Keratinocyte (primary cell): ENCODE results near the gene CZIB. TPM values are rescaled to one million over a fixed set of nuclear protein-coding genes. Genes with fewer than 3 reads are reported as not detected.

Experiments used
- DNase-seq: peaks from one replicate; pipeline ENCODE4 v3.0.0-alpha.2; 2011; ENCODE audit warnings: low read depth, missing footprints, low spot score
- FAIRE-seq: peaks from 2 replicates; lab custom pipeline; 2011; peaks lifted over from hg19 to GRCh38; lab: Jason Lieb, UNC
- H2AFZ ChIP-seq: 2 replicates; pipeline ENCODE4 v1.6.0; 2012; ENCODE audit warnings: low read length, control low read depth, inconsistent platforms; ENCODE audit not compliant: control insufficient read depth
- H3K27ac ChIP-seq: 2 replicates; pipeline ENCODE4 v1.5.1; 2011; ENCODE audit warnings: low read length; ENCODE audit not compliant: control insufficient read depth, insufficient read depth
- H3K27me3 ChIP-seq: 3 replicates; pipeline ENCODE4 v1.6.0; 2011; ENCODE audit warnings: low read length; ENCODE audit not compliant: control insufficient read depth, insufficient read depth; ENCODE audit errors: extremely low read depth
- H3K36me3 ChIP-seq, 2 experiments: 2 replicates in 1 of 2; 3 replicates in 1 of 2; pipeline ENCODE4 v1.5.1; 2011; ENCODE audit warnings: low read length in 2 of 2, mild to moderate bottlenecking in 1 of 2; ENCODE audit not compliant: control insufficient read depth in 2 of 2, insufficient read depth in 2 of 2; ENCODE audit errors: extremely low read depth in 1 of 2
- H3K4me1 ChIP-seq: 3 replicates; pipeline ENCODE4 v1.5.1; 2011; ENCODE audit warnings: low read length; ENCODE audit not compliant: control insufficient read depth, insufficient read depth; ENCODE audit errors: extremely low read depth
- H3K4me2 ChIP-seq: 3 replicates; pipeline ENCODE4 v1.6.0; 2011; ENCODE audit warnings: low read depth, low read length; ENCODE audit not compliant: control insufficient read depth, insufficient read depth; ENCODE audit errors: extremely low read depth
- H3K4me3 ChIP-seq, 3 experiments: fragments of 200-600 bp in 1 of 3; sonication (generic) in 1 of 3; 2 replicates in 2 of 3; 3 replicates in 1 of 3; pipeline ENCODE4 v1.5.1; 2011 to 2016; ENCODE audit warnings: low read length in 3 of 3, mild to moderate bottlenecking in 3 of 3, control low read depth in 2 of 3, inconsistent platforms in 1 of 3, low read depth in 1 of 3, mixed read lengths in 1 of 3, mixed run types in 1 of 3, moderate library complexity in 1 of 3; ENCODE audit not compliant: control insufficient read depth in 2 of 3, insufficient read depth in 2 of 3; ENCODE audit errors: extremely low read depth in 1 of 3
- H3K79me2 ChIP-seq: 2 replicates; pipeline ENCODE4 v1.6.0; 2012; ENCODE audit warnings: low read length; ENCODE audit not compliant: control insufficient read depth, insufficient read depth
- H3K9ac ChIP-seq: 3 replicates; pipeline ENCODE4 v1.6.0; 2011; ENCODE audit warnings: low read length; ENCODE audit not compliant: control insufficient read depth, insufficient read depth; ENCODE audit errors: extremely low read depth
- H3K9me1 ChIP-seq: 3 replicates; pipeline ENCODE4 v1.6.0; 2011; ENCODE audit warnings: low read length; ENCODE audit not compliant: control insufficient read depth, insufficient read depth; ENCODE audit errors: extremely low read depth
- H3K9me3 ChIP-seq: 2 replicates; pipeline ENCODE4 v1.5.1; 2012; ENCODE audit warnings: low read depth, low read length; ENCODE audit not compliant: control insufficient read depth
- H4K20me1 ChIP-seq: 3 replicates; pipeline ENCODE4 v1.6.0; 2011; ENCODE audit warnings: low read length; ENCODE audit not compliant: control insufficient read depth, insufficient read depth; ENCODE audit errors: extremely low read depth
- EZH2 ChIP-seq: IDR thresholded peaks from one replicate; pipeline ENCODE4 v1.6.1; 2012; ENCODE audit warnings: inconsistent platforms, mild to moderate bottlenecking, low read length, moderate library complexity
- dilution Hi-C: fragments of 300-500 bp; cut with MboI; formaldehyde crosslinking; loops from one replicate; pipeline ENCODE4 v1.7.0; 2020; ENCODE audit warnings: low sequenced_read_pairs; ENCODE audit not compliant: extremely low pct_ligation_motif_present
- polyA plus RNA-seq, 5 experiments: library from polyadenylated mRNA; depleted of rRNA in 3 of 5; stranded (reverse) in 3 of 5; stranded (forward) in 1 of 5; unstranded in 1 of 5; fragments of >200 nt; gene quantifications; 1 replicate in 1 of 5; 2 replicates in 3 of 5; 3 replicates in 1 of 5; pipeline versions ENCODE4 v1.2.1 to v1.2.3, GENCODE V29; 2011 to 2012; ENCODE audit warnings: missing spikeins in 2 of 5, low read depth in 1 of 5, low replicate concordance in 1 of 5
- TF ChIP-seq, protein P1 (sequence below), 3 experiments: IDR thresholded peaks in 1 of 3; conservative IDR thresholded peaks in 1 of 3; optimal IDR thresholded peaks in 1 of 3; 2 replicates in 2 of 3; 3 replicates in 1 of 3; pipeline versions ENCODE3 to v1.5.1; 2011; ENCODE audit warnings: low read length in 3 of 3, mild to moderate bottlenecking in 3 of 3, moderate library complexity in 2 of 3, control low read depth in 1 of 3, inconsistent platforms in 1 of 3; ENCODE audit not compliant: insufficient read depth in 2 of 3; ENCODE audit errors: extremely low read depth in 1 of 3

The CZIB gene
- polyA plus RNA-seq, 1 donor (not counting 4 experiments of a cell fraction or from before 2014, with no cell fraction given): 52.6 TPM

DNA sequence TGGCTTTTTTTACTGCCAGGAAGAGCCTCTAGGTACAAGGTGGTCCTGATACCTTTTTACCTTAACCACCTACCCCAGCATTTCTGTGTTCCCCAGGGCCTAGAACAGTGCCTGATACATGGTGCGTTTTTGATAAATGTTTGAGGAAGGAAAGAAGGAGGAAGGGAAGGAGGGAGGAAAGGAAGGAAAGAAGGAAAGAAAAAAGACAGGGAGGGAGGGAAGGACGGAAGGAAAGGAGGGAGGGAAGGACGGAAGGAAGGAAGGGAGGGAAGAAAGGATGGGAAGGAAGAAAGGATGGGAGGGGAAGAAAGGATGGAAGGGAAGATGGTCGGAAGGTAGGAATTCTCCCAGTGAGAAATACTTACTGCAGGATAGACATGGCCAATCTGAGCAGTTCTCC is 29.9 kb upstream of the CZIB start:
- Histone ChIP-seq H3K27me3 (no peaks in the 10 kb centered on the region), H3K9me3 (no peaks in the 10 kb centered on the region), H3K27ac (no peak overlapping the region), H3K4me2 (no peak overlapping the region), H3K4me1 (no peaks in the 10 kb centered on the region), H3K79me2 (no peaks in the 10 kb centered on the region), H3K36me3 (peaks cover 10 to 29% of the 10 kb centered on the region in 2 experiments), H2AFZ (no peak overlapping the region), H4K20me1 (no peaks in the 10 kb centered on the region), H3K4me3 (no peak overlapping the region), H3K9ac (no peak overlapping the region), H3K9me1 (no peaks in the 10 kb centered on the region)
- no peak for DNase-seq
- FAIRE-seq: no peak
- dilution Hi-C loops: no loop called here
- TF ChIP-seq EZH2: no peak
- TF ChIP-seq, protein P1, sequence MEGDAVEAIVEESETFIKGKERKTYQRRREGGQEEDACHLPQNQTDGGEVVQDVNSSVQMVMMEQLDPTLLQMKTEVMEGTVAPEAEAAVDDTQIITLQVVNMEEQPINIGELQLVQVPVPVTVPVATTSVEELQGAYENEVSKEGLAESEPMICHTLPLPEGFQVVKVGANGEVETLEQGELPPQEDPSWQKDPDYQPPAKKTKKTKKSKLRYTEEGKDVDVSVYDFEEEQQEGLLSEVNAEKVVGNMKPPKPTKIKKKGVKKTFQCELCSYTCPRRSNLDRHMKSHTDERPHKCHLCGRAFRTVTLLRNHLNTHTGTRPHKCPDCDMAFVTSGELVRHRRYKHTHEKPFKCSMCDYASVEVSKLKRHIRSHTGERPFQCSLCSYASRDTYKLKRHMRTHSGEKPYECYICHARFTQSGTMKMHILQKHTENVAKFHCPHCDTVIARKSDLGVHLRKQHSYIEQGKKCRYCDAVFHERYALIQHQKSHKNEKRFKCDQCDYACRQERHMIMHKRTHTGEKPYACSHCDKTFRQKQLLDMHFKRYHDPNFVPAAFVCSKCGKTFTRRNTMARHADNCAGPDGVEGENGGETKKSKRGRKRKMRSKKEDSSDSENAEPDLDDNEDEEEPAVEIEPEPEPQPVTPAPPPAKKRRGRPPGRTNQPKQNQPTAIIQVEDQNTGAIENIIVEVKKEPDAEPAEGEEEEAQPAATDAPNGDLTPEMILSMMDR (optimal IDR thresholded peaks at IDR 0.05 in 1 of 3, IDR thresholded peaks at IDR 0.05 in 1 of 3, conservative IDR thresholded peaks at IDR 0.05 in 1 of 3; ENCODE audit: extremely low read depth in 1 of 3, insufficient read depth in 2 of 3, low read length in 3 of 3): no peak

DNA sequence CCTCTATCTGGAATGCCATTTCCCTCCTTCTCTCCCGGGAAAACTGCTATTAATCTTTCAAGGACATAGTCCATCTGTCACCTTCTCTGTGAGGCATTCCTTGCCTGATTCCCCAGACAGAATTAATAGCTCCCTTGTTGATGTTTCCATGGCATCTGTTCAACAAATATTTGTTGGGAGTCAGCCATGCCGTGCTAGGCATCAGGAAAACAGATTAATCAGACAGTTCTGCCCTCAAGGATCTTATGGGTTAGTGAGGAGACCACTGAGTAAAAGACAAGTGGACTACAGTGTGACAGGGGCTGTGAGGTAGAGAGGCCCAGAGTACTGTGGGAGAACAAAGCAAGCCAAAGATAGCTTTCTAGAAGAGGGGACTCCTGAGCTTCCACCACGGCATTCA is 29.3 kb upstream of the CZIB start:
- Histone ChIP-seq H3K9me1 (no peaks in the 10 kb centered on the region), H2AFZ (no peak overlapping the region)

More for the DNA sequence above, 29.3 kb upstream of the CZIB start:
- Histone ChIP-seq H3K4me1 (no peaks in the 10 kb centered on the region), H4K20me1 (no peaks in the 10 kb centered on the region), H3K9me3 (no peaks in the 10 kb centered on the region), H3K36me3 (peaks cover 10 to 26% of the 10 kb centered on the region in 2 experiments), H3K79me2 (no peaks in the 10 kb centered on the region), H3K27me3 (no peaks in the 10 kb centered on the region), H3K4me3 (no peak overlapping the region), H3K4me2 (no peak overlapping the region), H3K9ac (no peak overlapping the region), H3K27ac (no peak overlapping the region)
- dilution Hi-C loops: no loop called here
- no peak for TF ChIP-seq EZH2
- TF ChIP-seq, protein P1 (optimal IDR thresholded peaks at IDR 0.05 in 1 of 3, IDR thresholded peaks at IDR 0.05 in 1 of 3, conservative IDR thresholded peaks at IDR 0.05 in 1 of 3; ENCODE audit: extremely low read depth in 1 of 3, insufficient read depth in 2 of 3, low read length in 3 of 3): no peak
- no peak for DNase-seq
- FAIRE-seq: no peak
